ENCODE measurements around the gene MAN1A1. TPM values are rescaled to one million over a fixed set of nuclear protein-coding genes. Genes with fewer than 3 reads are reported as not detected.

The MAN1A1 gene
- polyA plus RNA-seq, 3 donors, result 11.0 to 20.4 (median 16.1) TPM

- Mint-ChIP-seq H3K9me3 (no peaks in the 10 kb centered on the region), H3K4me1 (peaks cover 9% of the 10 kb centered on the region), H3K27me3 (ENCODE audit: low read depth in 3 of 3) (peaks cover 0 to 3% (median 2%) of the 10 kb centered on the region in 3 donors), H3K27ac (no peak overlapping the region), H3K4me3 (no peak overlapping the region), H3K36me3 (no peaks in the 10 kb centered on the region)
- no CpG with 5 or more reads among the region's 1 CpG for WGBS (ENCODE audit: insufficient coverage)
- no peak overlapping the region for H3K4me2 ChIP-seq (replicated peaks; ENCODE audit: extremely low read depth, low read length, poor library complexity, severe bottlenecking)
- H2AFZ ChIP-seq (ENCODE audit: insufficient read depth, low read depth, low read length, poor library complexity, severe bottlenecking), result no peak overlapping the region
- DNase-seq, result no peak
- no peak overlapping the region for H3K27ac ChIP-seq (ENCODE audit: low read depth in 1 of 2, low read length in 2 of 2)
- H3K4me3 ChIP-seq (replicated peaks in 1 of 3; ENCODE audit: low read depth in 2 of 3, low read length in 3 of 3), result no peak overlapping the region
- TF ChIP-seq CTCF (IDR thresholded peaks at IDR 0.05), result no peak
- H4K20me1 ChIP-seq (ENCODE audit: insufficient read depth, low read length), result no peaks in the 10 kb centered on the region
- no peak overlapping the region for H3K9ac ChIP-seq (ENCODE audit: insufficient read depth, low read length, poor library complexity, severe bottlenecking)
- no peaks in the 10 kb centered on the region for H3K9me3 ChIP-seq (replicated peaks in 1 of 2; ENCODE audit: control insufficient read depth in 1 of 2, insufficient read depth in 1 of 2, low read length in 2 of 2)
- no peaks in the 10 kb centered on the region for H3K79me2 ChIP-seq (ENCODE audit: insufficient read depth, low read length)
- peaks cover 7 to 10% of the 10 kb centered on the region in 2 donors for H3K4me1 ChIP-seq (ENCODE audit: control insufficient read depth in 1 of 2, insufficient read depth in 2 of 2, low read length in 2 of 2)
- H3K36me3 ChIP-seq (replicated peaks in 1 of 2; ENCODE audit: control insufficient read depth in 1 of 2, insufficient read depth in 2 of 2, low read length in 2 of 2), result no peaks in the 10 kb centered on the region
- intact Hi-C loops (cut with micrococcal nuclease), result loop anchor here in 1 of 2 donors (10.0 kb wide), 1 partner anchor 57 kb away; no protein-coding TSS in a partner anchor
- H3K27me3 ChIP-seq (ENCODE audit: control insufficient read depth in 2 of 2, insufficient read depth in 2 of 2, low read length in 2 of 2), result no peaks in the 10 kb centered on the region
These were observed 221.9 kb downstream of the MAN1A1 start for GRCh38 chr6:119127627-119128026.

Small RNA genes within 50 kb of the gene (small RNA-seq; reads per million reads assigned to genes)
- not detected for gene AL022722.2 (ENCODE audit: insufficient read length, low read depth)
- not detected for gene RNU6-194P (ENCODE audit: insufficient read length, low read depth)

Measured in CD14-positive monocyte (primary cell).